Measurements from ENCODE around the gene MAP2K5.
"Not testable (repeated sequence)": the region's sequence is repeated elsewhere in the genome, so short reads cannot be mapped to it uniquely, and the experiment has no call there.

MAP2K5 gene

DNA sequence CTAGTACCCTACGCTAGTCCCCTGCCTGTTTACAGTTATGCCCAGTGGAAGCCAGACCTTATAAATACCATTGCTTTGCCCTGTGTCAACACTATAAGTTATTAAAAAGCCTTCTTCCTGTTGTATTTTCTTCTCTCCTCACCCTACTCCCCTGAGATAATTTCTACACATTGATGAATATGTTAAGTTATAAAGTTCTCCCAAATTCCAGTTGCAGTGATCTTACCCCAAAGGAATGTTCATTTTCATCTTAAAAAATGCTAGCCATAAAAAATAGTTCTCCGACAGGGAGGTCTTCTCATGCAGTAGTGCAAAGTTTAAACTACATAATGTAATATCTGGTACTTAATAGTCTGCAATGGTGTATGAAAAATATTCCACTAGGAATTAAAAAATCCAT lies 58.6 kb downstream of the MAP2K5 start:
- DNase-seq (ENCODE audit: low spot score) = no peak

DNA sequence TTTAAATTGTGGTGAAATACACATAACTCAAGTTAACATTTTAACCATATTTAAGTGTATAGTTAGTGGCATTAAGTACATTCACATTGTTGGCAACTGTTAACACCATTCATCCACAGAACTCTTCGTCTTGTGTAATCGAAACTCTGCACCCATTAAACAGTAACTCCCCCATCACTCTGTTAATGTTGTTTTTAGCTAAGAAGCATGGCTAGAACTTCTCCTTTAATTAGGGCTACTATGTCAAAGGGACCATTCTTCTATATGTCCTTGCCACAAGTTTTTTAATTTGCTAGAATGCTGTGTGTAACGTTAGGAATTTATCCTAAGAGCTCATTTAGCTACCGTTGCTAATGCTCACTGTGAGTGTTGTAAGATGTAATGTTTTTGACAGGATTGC lies 60.6 kb downstream of the MAP2K5 start:
- DNase-seq (ENCODE audit: low spot score) = no peak

- no peak for DNase-seq (ENCODE audit: low spot score)
These were observed 63.4 kb downstream of the MAP2K5 start for GRCh38 chr15:67605871-67606270.

GRCh38 chr15:67606742-67607141 lies 64.2 kb downstream of the MAP2K5 start:
- no peak for DNase-seq (ENCODE audit: low spot score)

DNA sequence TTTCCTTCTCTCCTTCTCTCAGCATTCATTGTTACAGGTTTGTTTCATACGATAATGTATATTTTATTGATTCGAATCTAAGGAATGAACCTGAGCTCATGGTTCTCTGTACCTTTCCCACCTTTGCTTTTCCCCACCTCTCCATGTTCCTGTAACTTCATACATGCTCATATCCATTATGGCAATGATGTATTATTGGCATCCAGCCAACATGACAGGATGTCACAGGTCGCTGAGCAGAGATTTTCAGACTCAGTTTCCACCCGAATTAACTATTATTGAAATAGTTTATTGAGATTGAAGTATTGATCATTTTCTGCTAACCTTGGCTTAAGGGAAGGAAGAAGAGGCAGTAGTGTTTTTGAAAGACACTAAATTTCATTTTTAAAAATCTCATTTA lies 64.8 kb downstream of the MAP2K5 start:
- DNase-seq (ENCODE audit: low spot score) = no peak

- DNase-seq (ENCODE audit: low spot score) = no peak
These were observed 65.6 kb downstream of the MAP2K5 start for GRCh38 chr15:67607959-67608637.

GRCh38 chr15:67608638-67608959 lies 66.1 kb downstream of the MAP2K5 start:
- DNase-seq (ENCODE audit: low spot score) = no peak

DNA sequence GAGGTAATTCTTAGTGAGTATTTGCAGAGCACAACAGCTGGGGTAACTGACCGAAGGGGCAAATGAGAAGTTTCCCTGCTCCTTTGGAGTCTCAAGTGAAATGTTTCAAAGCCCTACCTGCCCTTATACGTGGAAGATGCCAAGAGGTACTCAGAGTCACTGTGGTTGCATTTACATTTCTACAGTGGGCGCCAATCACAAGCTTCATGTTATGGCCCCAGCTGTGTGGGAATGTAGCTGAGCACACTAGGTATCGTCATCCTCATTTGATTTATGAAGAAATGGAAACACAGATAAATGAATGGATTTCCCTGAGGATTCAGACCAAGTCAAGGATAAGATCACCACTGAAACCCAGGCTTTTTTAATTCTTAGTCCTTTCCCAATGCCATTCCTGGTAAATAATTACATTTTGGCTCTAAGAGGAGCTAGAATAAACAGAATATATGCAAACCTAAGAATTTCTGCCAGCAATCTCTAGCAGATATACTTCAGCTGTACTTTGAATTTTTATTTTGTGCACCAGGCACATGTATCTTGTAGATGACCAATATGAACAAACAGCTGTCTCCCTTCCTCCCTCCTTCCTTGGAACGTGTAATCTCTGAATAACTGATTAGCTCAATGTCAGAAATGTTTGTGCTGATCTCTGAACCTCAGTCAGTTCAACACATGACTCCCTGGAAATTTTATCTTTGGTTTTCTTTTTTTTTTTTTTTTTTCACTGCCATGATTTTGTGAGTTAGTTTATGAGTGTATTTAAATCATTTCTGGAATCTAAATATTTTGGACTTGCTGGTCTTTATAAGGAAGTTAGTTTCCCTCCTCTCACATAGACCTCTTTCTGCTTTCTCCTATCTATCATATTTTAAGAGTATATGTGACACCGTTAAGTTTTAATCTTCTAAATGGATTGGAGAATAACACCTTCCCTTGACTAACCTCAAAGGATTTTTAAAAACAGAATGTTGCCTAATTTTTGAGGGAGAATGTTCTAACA lies 69.2 kb downstream of the MAP2K5 start:
- DNase-seq (ENCODE audit: low spot score) = no peak

DNA sequence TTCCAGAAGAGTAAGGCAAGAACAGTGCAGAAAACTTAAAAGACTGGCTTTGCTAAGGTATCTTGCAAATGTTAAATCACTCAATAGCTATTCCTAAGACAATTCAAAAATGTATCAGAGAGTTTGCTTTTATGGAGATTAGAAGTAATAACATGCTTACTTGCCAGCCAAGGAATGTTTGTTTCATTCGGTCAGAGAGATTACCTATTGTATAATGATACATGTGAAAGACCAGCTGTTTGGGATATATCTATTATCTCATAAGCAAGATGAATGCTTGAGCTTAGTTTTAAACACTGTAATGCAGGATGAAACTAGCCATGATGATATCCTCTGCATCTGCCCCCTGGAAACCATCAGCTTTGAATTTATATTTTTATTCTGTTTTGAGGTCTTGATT lies 70.7 kb downstream of the MAP2K5 start:
- no peak for DNase-seq (ENCODE audit: low spot score)

GRCh38 chr15:67613708-67614107 lies 71.2 kb downstream of the MAP2K5 start:
- no peak for DNase-seq (ENCODE audit: low spot score)

GRCh38 chr15:67615131-67615534 lies 72.6 kb downstream of the MAP2K5 start:
- DNase-seq (ENCODE audit: low spot score) = not testable (repeated sequence)

DNA sequence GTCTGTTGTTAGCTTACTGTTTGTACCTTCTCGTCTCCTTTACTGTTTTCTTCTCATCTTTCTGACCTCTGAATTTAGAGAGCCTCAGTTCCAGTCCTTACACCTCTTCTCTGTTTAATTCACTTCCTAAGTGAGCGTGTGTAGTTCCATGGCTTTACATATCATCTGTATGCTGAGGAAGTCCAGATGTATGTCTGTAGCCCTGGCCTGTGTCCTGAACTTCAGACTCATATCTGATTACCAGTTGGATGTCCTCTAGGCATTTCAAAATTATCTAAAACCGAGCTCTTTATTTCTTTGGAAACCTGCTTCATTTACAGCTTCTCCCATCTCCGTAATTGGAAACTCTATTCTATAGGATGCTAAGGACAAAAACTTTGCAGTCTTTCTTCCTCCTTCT lies 75.8 kb downstream of the MAP2K5 start:
- DNase-seq (ENCODE audit: low spot score) = no peak

DNA sequence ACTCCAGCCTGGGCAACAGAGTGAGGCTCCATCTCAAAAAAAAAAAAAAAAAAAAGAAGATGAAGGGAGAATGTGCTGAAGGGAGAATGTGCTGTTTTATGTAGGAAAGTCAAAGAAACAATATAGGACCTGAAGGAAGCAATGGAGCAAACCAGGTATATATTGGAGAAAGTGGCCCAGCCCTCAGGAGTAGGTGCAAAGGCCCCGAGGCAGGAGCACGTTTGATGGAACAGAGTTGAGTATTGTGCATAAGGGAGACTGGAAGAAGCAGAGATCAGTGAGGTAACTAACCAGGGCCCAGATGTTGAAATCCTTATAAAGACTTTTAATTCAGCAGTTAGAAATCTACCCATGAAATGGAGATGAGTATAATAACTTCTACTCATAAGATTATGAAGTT lies 79.6 kb downstream of the MAP2K5 start:
- no peak for DNase-seq (ENCODE audit: low spot score)

DNA sequence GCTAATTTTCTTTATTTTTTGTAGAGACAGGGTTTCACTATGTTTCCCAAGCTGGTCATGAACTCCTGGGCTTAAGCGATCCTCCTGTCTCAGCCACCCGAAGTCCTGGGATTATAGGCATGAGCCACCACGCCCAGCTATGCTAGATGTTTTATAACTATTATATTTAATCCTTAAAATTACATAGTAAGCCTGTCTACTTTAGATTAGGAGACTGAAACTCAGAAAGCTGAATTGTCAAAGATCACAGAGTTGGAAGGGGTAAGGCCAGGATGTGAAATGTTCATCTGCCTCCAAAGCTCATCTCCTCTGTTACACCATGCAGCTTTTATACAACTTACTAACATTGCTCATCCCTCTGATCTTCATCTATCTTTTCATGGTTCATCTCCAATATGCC lies 89.8 kb downstream of the MAP2K5 start:
- DNase-seq (ENCODE audit: low spot score) = no peak

- DNase-seq (ENCODE audit: low spot score) = not testable (repeated sequence)
These were observed 93.4 kb downstream of the MAP2K5 start for GRCh38 chr15:67635950-67636349.

DNA sequence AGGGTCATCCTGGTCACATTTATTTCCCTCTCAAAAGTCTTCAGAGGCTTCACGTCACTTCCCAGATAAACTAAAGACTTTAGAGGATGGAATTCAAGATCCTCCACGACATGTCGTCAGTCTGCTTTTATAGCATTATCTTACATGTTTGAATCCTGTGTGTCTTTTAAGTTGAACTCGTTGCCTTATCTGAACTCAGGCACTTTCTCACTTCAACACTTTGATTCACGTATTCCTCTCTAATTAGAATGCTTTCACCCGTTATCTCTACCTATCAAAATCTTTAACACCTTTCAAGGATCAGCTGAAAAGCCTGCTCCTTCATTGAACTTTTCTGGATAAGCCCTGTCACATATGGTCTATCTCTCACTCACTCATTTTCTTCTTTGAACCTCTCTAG lies 97.1 kb downstream of the MAP2K5 start:
- DNase-seq (ENCODE audit: low spot score) = no peak

DNA sequence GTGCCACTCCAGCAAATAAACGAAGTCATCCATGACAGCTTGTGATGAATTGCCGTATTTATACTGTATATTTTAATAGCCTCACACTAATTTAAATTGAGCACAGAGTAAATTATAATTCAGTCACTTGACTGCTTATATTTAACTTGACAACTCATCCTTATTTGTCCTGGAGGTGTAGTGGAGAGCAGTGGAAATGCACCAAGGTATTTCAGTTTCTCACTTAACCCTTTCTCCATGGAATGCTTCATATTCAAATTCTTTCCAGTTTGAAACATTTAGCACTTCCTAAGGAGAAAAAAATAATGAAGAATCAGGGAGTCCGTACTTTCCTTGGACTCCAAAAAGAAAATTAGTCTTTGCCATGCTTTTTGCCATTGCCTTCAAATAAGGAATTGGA lies 99.0 kb downstream of the MAP2K5 start:
- no peak for DNase-seq (ENCODE audit: low spot score)

- no peak for DNase-seq (ENCODE audit: low spot score)
These were observed 104.3 kb downstream of the MAP2K5 start for GRCh38 chr15:67646847-67647246.

DNA sequence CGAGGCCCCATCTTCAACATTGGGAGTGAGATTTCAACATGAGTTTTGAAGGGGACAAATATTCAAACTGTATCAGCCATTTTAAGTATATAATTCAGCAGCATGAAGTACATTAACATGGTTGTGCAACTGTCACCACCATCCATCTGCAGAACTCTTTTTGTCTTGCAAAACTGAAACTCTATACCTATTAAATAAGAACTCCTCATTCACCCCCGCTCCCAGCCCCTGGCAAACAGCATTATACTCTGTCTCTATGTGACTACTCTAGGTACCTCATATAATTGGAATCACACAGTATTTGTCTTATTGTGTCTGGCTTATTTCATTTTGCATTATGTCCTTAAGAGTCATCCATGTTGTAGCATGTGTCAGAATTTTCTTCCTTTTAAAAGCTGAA lies 110.1 kb downstream of the MAP2K5 start:
- DNase-seq (ENCODE audit: low spot score) = no peak

- DNase-seq (ENCODE audit: low spot score) = no peak
These were observed 117.9 kb downstream of the MAP2K5 start for GRCh38 chr15:67660446-67660845.

GRCh38 chr15:67660874-67661606 lies 118.5 kb downstream of the MAP2K5 start:
- DNase-seq (ENCODE audit: low spot score) = peak; percentile 3

DNA sequence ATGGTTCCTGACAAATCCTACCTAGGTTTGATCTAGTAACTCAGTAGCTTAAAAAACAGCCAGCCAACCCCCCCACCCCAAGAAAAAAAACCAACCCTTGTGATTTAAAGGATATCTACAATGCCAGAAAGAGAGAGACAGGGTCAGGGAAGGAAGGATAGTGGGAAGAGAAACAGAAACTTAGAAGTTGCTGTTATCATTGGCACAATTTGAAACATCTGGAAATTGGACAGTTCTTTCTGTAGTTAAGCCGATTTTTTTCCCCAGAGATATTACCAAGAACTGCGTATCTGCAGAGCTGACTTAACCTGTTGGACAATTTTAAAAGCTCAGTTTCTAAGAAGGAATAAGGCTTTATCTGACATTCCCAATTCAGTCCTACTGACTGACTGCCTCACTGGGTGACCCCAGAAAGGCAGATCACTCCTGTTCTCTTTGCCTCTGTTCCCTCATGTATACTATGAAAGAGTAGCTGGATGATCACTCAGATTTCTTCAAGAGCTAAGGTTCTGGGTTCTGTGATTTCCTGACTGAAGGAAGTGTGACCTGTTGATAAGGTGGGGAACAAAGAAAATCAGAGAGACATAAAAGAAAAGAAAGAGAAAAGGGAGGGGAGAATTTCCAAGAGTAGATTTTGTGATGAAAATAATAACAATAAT lies 128.3 kb downstream of the MAP2K5 start:
- no peak for DNase-seq (ENCODE audit: low spot score)
